GM18505 (cell line): ENCODE data around the gene HEYL.
"Not testable (repeated sequence)": the region's sequence is repeated elsewhere in the genome, so short reads cannot be mapped to it uniquely, and the experiment has no call there.

Experiments used
- ATAC-seq: cut with Tn5 transposase; IDR thresholded peaks from one replicate; pipeline ENCODE4 v1.9.1; 2021; ENCODE audit not compliant: unreplicated experiment
- POLR2A ChIP-seq: IDR thresholded peaks from 4 replicates; pipeline ENCODE4 v1.6.1; 2011; ENCODE audit warnings: borderline replicate concordance; ENCODE audit not compliant: insufficient read depth, insufficient read length; ENCODE audit errors: extremely low read depth

Gene HEYL

DNA sequence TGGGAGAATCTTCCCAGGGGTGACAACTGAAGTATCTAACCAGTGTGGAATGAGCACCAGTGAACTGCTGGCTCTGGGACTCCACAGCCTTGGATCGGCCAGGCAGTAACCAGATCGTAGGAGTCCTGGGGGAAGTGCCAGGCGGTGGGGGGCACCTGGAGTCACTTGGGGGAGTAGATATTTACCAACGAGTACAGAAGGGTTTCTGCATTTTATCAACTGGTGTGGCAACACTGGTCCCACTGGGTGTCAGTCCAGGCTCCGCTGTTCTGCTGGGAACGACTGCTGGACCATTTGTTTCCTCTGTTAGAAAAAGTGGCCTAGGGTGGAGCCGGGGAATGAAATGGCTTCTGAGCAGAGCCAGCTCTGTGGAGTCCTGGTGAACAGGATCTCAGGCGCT lies 14.4 kb downstream of the HEYL start:
- no peak for ATAC-seq
- no peak for TF ChIP-seq POLR2A

DNA sequence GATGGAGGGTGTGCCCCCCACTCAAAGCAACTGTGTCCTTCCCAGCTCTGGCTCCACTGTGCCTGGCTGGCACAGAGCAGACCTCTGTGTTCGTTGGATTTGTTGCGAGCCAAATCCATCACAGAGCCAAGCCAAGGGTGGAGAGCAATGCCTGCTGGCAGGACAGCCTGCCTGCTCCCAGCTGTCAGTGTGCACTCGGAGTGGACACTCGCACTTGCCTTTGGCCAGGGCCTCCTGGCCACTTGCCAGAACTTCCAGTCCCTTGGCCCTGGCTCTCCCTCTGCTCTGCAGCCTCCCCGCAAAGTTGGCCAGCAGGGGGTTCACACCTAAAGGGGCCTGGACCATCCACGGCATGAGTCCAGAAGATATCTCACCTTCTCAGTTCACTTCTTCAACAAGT lies 16.4 kb downstream of the HEYL start:
- no peak for ATAC-seq
- TF ChIP-seq POLR2A = no peak

DNA sequence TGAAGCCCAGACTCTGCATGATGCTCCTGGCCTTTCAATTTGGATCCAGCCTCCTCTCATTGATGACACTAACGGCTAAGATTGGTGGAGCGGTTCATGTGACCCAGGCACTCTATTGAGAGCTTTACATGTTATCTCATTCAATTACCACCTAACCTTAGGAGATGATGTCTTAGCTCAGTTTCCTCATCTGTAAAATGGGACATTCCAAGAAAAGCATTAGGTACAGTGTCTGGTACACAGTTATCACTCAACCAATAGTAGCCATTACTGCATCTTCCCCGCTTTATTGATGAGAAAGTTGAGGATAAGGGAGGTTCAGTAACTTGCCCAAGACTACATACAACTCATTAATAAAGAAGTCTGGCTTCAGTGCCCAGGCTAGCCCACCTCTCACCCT lies 17.0 kb downstream of the HEYL start:
- no peak for ATAC-seq
- no peak for TF ChIP-seq POLR2A

DNA sequence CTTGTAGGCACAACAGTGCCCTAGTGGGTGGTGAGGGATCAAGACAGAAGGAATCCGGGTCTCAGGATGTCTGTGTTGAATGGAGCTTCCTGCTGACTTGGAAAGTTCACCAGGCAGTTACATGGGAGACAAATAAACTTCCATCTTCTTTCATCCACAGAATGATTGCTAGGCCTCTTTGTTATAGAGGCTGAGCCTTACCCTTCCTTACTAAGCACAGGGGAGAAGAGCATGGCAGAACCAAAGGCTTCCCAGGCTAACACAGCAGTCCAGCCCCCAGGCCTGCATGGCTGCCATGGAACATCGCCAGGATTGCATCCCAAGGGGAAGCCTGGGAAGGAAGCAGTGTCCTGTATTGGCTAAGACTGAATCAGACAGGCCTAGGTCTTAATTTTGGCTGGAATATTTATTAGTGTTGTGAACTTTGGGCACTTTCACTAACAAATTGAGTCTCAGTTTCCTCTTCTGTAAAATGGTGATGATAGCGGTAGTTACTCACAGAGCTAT lies 18.7 kb downstream of the HEYL start:
- TF ChIP-seq POLR2A = no peak
- ATAC-seq = no peak

DNA sequence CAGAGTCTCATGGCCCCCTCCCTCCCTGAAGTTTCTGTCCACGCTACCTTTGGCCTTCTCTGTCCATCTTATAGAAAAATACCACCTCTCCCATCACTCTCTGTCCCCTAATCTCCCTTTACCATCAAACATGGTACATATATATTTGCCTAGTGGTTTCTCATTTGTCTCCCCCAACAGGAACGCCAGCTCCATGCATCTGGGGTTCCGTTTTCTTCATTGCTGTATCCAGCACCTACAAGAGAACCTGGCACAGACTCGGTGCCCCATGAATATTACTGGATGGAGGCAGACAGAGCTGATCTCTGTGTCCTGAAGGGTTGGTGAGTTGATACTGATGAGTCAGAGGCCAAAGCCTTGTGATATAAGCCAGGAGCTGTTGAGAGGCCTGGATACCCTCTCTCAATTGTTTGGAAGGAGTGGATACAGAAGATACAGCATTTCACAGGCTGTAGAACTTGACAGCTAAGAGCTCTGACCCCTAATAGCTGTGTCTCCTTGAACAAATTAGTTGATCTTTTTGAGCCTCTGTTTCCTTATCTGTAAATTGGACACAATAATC lies 21.9 kb downstream of the HEYL start:
- no peak for ATAC-seq
- TF ChIP-seq POLR2A = no peak

DNA sequence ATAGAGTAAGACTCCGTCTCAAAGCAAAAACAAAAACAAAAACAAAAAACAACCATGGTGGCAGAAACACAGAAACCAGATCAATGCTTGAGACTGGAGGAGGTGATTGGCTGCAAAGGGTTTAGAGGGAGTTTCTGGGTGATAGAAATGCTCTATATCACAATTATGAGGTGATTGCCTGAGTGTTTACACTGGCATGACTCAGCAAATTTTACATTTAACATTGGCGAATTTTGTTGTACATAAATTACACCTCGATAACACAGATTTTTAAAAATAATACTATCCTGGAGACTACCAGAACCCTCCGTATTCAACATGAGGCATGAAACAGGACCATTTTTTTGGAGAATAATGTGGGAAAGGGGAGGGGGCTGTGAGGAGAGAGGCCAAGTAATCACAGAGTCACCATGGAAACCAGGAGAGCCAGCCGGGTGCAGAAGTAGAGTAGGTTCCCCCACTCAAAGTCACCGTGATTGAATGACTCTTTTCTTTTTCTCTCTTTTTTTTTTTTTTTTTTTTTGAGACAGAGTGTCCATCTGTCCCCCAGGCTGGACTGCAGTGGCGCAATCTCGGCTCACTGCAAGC lies 24.3 kb downstream of the HEYL start:
- no peak for ATAC-seq
- no peak for TF ChIP-seq POLR2A

DNA sequence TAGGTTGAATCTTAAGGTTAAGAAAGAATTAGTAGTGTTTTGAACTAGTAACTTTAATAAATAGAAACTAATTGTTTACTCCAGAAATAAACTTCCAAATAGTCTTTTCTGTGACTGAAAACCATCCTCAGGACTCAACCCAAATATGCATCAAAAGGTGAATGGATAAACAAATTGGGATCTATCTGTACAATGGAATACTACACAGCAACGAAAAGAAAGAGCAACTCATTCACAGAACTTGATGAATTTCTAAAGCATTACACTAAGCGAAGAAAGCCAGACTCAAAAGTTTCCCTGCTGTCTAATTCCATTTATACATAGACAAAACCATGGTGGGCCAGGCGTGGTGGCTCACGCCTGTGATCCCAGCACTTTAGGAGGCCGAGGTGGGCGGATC lies 25.0 kb downstream of the HEYL start:
- ATAC-seq = no peak
- TF ChIP-seq POLR2A = no peak

DNA sequence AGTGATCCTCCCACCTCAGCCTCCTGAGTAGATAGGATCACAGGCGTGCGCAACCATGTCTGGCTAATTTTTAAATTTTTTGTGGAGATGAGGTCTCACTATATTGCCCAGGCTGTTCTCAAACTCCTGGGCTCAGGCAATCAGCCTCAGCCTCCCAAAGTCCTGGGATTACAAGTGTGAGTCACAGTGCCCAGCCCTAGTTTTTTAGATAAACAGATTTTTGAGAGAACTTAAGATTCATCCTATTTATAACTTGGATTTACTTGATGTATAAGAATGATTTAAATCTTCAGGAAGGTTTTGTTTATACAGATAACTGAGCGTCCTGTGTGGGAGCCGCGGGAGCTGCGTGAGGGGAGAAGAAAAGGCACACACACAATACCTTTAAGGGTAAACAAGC lies 26.2 kb downstream of the HEYL start:
- no peak for TF ChIP-seq POLR2A
- no peak for ATAC-seq

DNA sequence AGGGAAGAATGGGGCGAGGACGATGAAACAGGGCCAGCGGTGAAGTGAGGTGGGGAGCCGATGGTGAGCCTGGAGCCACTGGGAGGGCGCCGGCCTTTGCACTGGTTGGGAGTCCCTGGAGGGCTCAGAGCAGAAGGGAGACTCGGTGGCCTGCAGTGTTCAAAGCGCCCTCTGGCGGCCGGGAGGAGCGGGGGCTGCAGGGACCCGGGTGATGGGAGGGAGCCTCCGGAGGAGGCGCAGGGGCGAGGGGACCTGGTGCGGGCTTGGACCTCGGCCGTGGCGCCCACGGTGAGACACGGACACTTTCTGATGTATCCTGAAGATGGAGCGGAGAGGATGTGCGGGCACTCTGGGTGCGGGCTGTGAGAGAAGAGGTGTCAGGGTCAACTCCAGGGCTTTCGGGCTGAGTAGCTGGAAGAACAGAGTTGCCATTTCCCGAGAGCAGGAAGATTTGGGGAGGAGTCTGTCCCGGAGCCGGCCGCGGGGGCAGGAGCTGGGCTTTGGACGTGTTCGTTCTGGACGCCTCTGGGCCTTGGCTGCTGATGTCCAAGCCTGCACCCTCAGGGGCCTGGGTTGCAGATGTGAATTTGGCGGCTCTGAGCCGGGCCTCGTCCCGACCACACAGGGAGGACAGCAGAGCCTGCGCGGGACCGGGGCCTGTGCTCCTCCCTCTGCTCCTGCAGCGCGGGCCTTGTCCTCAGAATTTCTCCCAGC lies 29.7 kb downstream of the HEYL start:
- ATAC-seq = no peak
- TF ChIP-seq POLR2A = no peak

DNA sequence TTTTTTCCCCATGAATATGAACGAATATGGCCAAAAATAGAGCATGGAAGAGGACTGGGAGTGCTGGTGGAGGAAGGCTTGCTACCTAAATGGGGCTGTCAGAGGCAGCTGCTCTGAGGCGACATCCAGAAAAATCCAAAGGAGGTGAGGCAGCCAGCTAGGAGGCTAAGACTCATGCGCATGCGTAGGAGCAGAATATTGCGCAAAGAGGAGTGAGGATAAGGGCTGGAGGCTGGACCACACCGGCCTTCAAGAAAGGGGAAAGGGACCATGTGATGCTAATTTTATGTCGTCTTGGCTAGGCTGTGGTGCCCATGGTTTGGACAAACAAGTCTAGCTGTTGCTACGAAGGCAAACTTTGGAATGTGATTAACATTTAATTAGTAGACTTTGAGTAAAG lies 30.5 kb downstream of the HEYL start:
- no peak for TF ChIP-seq POLR2A
- ATAC-seq = no peak

DNA sequence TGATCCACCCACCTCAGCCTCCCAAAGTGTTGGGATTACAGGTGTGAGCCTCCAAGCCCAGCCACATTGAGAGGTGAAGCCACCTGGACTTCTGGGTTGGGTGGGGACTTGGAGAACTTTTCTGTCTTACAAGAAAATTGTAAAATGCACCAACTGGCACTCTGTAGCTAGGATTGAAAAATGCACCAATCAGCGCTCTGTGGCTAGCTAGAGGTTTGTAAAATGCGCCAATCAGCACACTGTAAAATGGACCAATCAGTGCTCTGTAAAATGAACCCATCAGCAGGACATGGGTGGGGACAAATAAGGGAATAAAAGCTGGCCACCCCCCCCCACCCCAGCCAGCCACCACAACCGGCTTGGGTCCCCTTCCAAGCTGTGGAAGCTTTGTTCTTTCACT lies 35.8 kb downstream of the HEYL start:
- not testable (repeated sequence) for ATAC-seq

DNA sequence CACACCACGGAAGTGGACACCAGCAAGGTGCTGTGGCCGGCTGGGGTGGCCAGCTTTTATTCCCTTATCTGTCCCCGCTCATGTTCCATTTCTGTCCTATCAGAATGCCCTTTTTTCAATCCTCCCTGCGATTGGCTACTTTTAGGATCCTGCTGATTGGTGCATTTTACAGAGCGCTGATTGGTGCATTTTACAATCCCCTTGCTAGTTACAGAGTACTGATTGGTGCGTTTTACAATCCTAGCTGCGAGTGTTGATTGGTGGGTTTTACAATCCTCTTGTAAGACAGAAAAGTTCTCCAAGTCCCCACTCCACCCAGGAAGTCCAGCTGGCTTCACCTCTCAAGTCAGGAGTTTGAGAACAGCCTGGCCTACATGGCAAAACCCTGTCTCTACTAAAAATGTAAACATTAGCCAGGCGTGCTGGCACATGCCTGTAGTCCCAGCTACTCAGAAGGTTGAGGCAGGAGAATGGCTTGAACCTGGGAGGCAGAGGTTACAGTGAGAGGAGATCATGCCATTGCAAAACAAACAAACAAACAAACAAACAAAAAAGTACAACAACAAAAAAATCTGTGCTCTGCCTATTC lies 37.7 kb downstream of the HEYL start:
- ATAC-seq = not testable (repeated sequence)

DNA sequence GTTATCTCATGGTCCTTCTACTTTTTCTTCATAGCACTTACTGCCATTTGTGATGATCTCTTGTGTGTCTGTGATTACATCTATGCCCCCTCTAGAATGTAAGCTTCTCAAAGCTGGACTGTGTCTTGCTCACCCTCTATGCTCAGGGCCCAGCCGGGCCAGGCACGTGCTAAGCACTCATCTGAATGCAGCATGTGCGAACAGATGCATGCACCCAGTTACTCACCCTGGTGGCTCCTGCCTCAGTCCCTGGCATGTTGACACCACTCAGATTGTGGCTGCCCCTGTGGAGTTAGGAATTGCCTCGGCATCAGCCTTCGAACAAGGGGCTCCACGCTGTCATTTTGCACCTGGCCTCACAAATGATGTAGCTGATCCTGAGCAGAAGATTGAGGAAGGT lies 43.3 kb downstream of the HEYL start:
- ATAC-seq = no peak
- TF ChIP-seq POLR2A = no peak

DNA sequence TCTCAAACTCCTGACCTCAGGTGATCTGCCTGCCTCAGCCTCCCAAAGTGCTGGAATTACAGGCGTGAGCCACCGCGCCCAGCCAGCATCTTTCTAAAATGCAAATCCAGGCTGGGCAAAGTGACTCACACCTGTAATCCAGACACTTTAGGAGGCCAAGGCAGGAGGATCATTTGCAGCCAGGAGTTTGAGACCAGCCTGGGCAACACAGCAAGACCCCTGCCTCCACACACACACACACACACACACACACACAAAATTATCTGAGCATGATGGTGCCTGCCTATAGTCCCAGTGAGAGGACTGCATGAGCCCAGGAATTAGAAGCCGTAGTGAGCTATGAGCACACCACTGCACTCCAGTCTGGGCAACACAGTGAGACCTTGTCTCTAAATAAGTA lies 46.1 kb downstream of the HEYL start:
- ATAC-seq = no peak
- TF ChIP-seq POLR2A = no peak
